Activated naive CD4-positive, alpha-beta T cell treated with anti-CD3 and anti-CD28 coated beads, Interleukin-2, amount 50 U/mL, for 16 hours (primary cell): Measurements from ENCODE around the gene RAI1.

ENCODE experiments used
- DNase-seq: peaks from one replicate; pipeline ENCODE4 v3.0.0-alpha.2; 2020

Gene RAI1

DNA sequence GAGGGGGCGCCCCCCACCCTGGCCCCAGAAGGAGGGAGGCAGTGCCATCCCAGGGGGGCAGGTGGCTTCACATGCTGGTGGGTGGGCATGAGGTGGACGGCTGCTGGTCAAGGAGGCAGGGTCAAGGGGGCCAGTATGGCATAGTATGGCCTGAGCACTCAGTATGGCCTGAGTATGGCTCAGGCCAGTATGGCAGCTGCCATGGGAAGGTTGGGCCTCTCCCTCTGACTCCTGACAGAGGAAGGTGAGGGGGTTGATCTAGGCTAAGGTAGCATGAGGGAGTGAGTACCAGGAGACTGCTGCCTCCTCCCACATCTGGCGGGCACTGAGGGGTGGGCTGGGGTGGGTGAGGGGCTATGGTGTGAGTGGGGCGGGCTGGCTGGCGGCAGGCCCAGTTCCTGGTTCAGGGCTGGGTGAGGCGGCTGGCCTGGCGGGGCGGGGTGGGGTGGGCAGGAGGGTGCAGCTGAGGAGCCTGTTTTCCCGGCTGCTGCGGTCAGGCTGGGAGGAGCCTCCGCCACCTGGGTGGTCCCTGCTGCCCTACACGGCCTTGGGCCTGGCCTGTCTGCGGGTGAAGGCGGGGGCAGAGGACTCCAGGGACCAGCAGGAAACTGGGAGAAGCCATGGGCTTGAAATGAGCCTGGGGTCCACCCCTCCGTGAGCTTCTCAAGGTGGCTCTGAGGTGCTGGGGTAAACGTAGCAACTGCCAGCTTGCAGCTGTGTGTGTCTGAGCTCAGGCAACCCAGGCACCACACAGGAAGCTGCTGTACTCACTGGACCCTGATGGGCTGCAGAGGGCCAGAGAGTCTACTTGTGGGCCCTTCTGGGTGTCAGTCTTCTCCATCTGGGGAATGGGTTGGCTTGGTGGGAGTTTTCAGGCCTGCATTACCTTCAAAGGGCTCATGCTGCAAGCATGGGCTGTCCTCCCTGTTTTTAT, 57.0 kb downstream of the RAI1 start:
- DNase-seq: no peak

DNA sequence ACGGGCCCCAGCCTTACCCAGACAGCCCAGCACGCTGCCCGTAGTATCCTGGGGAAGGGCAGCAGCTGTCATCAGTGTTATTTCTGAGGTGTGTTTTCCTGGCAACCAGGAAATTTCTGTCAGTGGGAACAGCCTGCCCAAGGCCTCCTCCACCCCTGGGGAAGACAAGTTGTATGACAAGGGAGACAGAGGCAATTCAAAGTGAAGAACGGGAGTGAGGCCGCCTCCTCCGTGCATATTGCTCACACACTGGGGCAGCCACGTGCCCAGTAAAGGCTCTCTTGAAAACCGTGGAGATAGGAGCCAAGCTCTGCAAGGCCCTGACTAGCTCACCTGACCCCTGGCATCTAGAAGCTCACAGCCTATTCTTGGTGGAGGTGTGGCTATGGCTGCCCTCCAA, 57.6 kb downstream of the RAI1 start:
- DNase-seq: no peak

DNA sequence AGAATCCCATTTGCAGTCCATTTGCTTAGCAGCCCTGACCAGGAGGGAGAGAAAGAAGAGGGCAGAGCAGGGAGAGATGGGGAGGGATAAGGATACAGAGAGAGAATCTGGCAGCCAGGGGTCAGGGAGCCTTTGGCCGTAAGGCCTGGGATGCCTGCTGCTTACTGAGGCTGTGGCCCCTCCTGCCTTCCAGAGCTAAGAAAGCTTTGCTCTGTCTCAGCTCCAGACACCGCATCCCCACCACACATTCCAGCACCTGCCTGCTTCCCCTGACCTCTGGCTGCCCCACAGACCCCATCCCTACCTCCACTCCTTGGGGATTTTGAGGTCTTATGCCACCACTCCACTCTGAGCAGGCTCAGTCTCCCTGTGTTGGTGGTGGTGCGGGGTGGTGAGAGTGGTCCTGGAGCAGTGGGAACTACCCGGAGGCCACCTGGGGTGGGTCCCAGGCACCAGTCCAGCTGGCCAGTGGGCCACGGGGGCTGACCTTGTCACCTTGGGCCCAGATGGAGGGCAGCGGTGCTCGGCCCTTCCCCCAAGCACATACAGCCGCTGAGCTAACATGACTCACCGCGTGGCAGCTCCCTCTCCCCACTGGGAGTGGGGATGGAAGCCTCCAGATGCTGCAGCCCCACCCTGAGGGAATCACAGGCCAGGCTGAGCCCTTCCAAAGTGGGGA, 58.3 kb downstream of the RAI1 start:
- DNase-seq: no peak

DNA sequence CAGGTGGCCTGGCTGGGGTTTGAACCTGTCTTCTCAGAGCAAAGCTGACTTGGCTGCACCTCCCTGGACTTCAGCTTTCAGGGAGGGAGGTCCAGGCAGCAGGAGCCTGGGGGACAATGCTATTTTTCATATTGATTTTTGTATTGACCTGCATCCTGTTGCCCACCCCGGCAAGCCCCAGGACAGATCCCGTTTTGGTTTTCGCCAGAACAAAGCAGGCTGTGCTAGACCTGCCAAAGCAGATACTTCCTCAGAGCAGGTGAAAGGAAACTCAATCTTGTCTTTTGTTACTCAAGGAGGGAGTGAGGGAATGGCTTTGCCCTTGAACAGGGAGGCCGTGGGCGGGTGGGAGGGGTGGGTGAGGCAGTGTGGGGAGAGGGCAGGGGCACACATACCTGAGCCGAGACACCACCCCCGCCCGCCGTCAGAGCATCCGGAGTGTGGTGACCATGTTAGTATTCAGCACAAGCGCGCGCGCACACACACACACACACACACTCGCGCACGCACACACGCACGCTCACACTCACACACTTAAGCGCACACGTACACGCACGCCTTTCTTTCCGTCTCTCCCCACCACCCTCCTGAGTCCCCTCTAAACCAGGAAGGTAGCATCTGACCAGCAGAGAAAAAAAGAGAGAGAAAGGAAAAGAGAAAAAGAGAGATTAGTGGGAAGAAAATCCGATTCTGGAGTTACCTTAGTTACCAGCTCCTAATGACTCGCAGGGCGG, 59.5 kb downstream of the RAI1 start:
- DNase-seq: peak; percentile 53

DNA sequence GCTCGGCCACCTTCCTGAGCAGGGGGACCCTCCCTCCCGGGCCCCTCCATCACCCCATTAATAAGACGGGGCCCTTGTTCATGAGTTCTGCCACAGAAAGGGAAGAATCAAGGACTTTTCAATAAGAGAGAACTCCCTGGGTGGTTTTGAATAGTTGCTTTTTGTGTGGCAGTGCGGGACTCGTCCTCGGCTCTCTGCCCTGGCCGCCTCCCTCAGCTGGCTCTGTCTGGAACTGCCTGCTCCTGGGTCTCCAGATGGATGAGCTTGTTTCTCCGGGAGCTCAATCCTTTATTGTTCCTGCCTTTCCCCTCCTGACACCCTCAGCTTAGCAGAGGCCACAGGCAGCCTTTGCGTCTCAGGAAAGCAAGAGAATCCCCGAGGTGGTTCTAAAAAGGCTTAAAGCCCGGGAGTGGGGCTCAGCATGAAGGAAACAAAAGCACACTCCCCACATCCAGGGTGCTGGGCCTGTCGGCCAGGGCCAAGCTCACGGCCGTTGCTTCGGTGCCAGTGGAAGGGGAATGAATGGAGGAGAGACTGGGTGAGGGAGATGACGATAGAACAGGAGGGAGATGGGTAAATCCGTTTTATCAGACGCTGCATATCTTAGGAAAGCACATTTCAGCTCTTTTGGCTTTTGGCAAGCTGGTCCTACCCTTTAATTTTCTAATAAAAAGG, 60.2 kb downstream of the RAI1 start:
- DNase-seq: no peak

DNA sequence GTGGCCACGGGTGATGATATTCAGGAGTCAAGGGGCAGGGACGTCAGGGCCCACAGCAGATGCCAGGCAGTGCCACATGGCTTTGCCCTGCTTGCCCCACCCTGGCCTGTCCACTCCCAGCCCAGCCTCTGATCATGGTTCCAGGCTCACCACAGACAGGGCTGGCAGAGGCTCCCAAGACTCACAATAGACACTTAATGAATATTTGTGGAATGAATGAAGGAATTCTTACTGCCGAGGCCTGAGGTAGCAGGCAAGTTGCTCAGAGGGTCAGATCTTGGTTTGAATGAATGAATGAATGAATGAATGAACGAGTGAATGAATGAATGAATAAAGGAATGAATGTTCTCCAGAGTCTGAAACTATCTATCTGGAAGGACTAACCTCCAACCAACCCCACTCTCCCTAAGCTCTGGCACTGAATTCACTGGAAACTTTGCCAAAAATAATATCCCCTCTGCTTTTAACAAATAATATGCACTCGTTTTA, 60.9 kb downstream of the RAI1 start:
- DNase-seq: no peak

DNA sequence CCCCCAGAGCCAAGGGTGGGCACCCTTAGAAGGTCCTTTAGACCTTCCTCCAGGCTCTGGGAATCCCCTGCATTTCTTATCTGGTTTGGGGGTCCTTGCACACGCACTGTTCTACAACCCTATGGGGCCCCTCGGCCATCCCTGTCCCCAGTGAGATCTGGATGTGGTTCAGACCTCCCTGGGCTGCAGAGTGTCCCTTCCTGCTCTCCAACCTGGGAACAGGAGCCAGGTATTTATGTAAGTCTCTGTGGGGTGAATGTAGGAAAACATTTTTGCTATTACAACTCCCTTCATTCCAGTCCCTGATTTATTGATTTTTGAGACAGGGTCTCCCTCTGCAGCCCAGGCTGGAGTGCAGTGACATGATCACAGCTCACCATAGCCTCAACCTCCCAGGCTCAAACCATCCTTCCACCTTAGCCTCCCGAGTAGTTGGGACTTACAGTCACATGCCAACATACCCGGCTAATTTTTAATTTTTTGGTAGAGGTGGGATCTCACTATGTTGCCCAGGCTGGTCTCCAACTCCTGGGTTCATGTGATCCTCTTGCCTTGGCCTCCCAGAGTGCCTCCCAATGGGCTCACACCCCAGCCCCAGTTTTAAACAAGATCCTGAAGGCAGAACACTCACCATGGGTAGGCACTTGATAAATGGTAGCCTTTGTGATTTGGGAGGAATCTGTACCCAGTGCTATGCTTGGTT, 61.6 kb downstream of the RAI1 start:
- DNase-seq: no peak

- DNase-seq: no peak
Observed at GRCh38 chr17:17743391-17744112, 62.3 kb downstream of the RAI1 start.

- DNase-seq: no peak
Observed at GRCh38 chr17:17744116-17744515, 62.9 kb downstream of the RAI1 start.

GRCh38 chr17:17745476-17746455, 64.5 kb downstream of the RAI1 start:
- no peak for DNase-seq

DNA sequence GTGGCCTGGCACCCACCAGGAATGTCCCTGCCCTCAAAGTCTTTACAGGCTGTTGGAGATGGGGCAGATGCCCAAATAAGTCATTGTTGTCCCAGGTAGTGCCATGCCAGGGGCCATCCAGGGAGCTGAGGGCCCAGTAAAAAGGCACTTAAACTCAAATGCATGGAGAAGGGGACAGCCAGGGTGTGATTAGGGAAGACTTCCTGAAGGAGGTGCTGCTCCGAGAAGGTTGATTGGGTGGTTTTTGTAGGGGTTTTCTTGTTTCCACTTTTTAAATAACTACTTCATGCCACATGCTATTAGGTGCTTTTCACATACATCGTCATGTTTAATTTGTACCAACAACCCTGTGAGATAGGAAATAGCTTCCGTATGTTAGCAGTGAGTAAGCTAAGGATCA, 66.9 kb downstream of the RAI1 start:
- DNase-seq: no peak

- DNase-seq: no peak
Observed at GRCh38 chr17:17748604-17749003, 67.3 kb downstream of the RAI1 start.

- no peak for DNase-seq
Observed at GRCh38 chr17:17749025-17749772, 67.9 kb downstream of the RAI1 start.

DNA sequence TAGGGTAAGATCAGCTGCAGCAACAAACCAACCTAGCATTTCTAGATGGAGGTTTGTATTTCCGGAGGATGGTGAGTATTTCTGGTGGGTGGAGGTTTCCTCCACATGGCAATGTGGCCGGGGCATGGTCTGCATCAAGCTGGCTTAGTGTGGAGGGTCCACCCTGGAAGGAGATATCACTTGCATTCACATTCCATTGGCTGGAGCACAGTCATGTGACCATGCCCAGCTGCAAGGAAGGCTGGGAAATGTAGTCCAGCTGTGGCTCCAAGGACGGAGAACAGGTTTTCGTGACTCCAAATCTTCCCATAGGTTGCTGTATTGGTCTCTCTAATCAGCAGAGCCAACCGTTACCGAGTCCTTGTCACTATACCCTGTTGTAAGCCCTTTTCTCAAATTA, 68.7 kb downstream of the RAI1 start:
- DNase-seq: peak; percentile 42

DNA sequence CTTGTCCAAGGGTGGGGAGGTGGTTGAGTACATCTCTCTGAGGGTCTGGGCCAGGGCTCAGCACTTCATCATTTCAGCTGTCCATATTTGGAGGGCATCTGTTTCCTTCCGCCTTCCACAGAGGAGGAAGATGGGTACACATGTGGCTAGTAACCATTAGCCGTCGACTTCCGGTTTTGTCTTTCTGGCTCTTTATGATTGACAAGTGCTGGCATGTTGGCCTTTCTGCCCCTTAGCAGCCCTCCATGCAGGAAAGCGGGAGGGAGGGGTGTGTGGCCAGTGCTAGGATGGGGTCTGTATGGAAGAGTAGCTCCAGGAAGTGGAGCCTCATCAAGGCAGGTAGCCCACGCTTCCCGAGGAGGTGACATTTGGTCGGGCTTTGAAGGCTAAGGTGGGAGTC, 69.6 kb downstream of the RAI1 start:
- no peak for DNase-seq

GRCh38 chr17:17751489-17752088, 70.3 kb downstream of the RAI1 start:
- DNase-seq: peak; percentile 29

- DNase-seq: peak; percentile 94
Observed at GRCh38 chr17:17752089-17752820, 71.0 kb downstream of the RAI1 start.

GRCh38 chr17:17752821-17753321, 71.6 kb downstream of the RAI1 start:
- no peak for DNase-seq
